ENCODE results near the gene KRT35.
A peak's percentile ranks its signal among the peaks of the same experiment; 100 is the strongest.

The KRT35 gene

GRCh38 chr17:41452281-41452680, 28.7 kb downstream of the KRT35 start:
- no peak overlapping the region for H3K27ac ChIP-seq (ENCODE audit: extremely low read depth, low read depth, low read length)
- H3K9me3 ChIP-seq (ENCODE audit: control insufficient read depth, insufficient read depth, low read depth, low read length): no peaks in the 10 kb centered on the region
- H3K36me3 ChIP-seq (ENCODE audit: control insufficient read depth in 2 of 2, insufficient read depth in 1 of 2, low read length in 2 of 2): no peaks in the 10 kb centered on the region
- no peak overlapping the region for H3K4me3 ChIP-seq (ENCODE audit: low read depth, low read length)
- ChIA-PET CTCF (interaction anchor here (1.2 to 2.2 kb wide), 2 partner anchors 48 to 211 kb away, joined by 3 to 7 read pairs; no protein-coding TSS in a partner anchor), POLR2A (no interaction called here)
- no peaks in the 10 kb centered on the region for H3K4me1 ChIP-seq (ENCODE audit: control insufficient read depth, insufficient read depth, low read length)
- no peak for TF ChIP-seq ZNF549 (tag by site-specific recombination; IDR thresholded peaks at IDR 0.05)
- no peak for TF ChIP-seq SCRT1 (tag by site-specific recombination; IDR thresholded peaks at IDR 0.05; ENCODE audit: borderline replicate concordance)

GRCh38 chr17:41451154-41451728, 29.7 kb downstream of the KRT35 start:
- CTCF ChIA-PET: interaction anchor here (0.6 to 2.2 kb wide), 4 partner anchors 47 to 215 kb away, joined by 3 to 7 read pairs (median 4); no protein-coding TSS in a partner anchor
- POLR2A ChIA-PET: no interaction called here
- Histone ChIP-seq H3K9me3 (ENCODE audit: control insufficient read depth, insufficient read depth, low read depth, low read length) (no peaks in the 10 kb centered on the region), H3K27ac (ENCODE audit: extremely low read depth, low read depth, low read length) (no peak overlapping the region), H3K4me3 (ENCODE audit: low read depth, low read length) (no peak overlapping the region), H3K4me1 (ENCODE audit: control insufficient read depth, insufficient read depth, low read length) (no peaks in the 10 kb centered on the region), H3K36me3 (ENCODE audit: control insufficient read depth in 2 of 2, insufficient read depth in 1 of 2, low read length in 2 of 2) (no peaks in the 10 kb centered on the region)
- no peak for TF ChIP-seq ZNF221 (tag by site-specific recombination; IDR thresholded peaks at IDR 0.05; ENCODE audit: borderline replicate concordance)
- no peak for TF ChIP-seq ZNF433 (tag by site-specific recombination; IDR thresholded peaks at IDR 0.05; ENCODE audit: low read depth)
- TF ChIP-seq ZNF555 (tag by site-specific recombination; conservative IDR thresholded peaks at IDR 0.05): no peak
- TF ChIP-seq GLI2 (tag by site-specific recombination; IDR thresholded peaks at IDR 0.05; ENCODE audit: borderline replicate concordance, low read depth): no peak
- TF ChIP-seq MEIS1 (CRISPR knock-in tag; IDR thresholded peaks at IDR 0.05; ENCODE audit: borderline replicate concordance): no peak
- TF ChIP-seq ZNF175 (tag by site-specific recombination; IDR thresholded peaks at IDR 0.05): no peak
- no peak for TF ChIP-seq ZFP37 (tag by site-specific recombination; IDR thresholded peaks at IDR 0.05)
- no peak for TF ChIP-seq OVOL3 (tag by site-specific recombination; IDR thresholded peaks at IDR 0.05)
- no peak for TF ChIP-seq MZF1 (tag by site-specific recombination; IDR thresholded peaks at IDR 0.05; ENCODE audit: borderline replicate concordance)
- no peak for TF ChIP-seq KLF9 (tag by site-specific recombination; IDR thresholded peaks at IDR 0.05; ENCODE audit: low read depth)
- TF ChIP-seq ZNF148 (tag by site-specific recombination; IDR thresholded peaks at IDR 0.05; ENCODE audit: borderline replicate concordance): no peak
- no peak for TF ChIP-seq SP3 (tag by site-specific recombination; IDR thresholded peaks at IDR 0.05)
- TF ChIP-seq ZNF280D (tag by site-specific recombination; IDR thresholded peaks at IDR 0.05): 0 out of 2 replicates have a peak, but pooled peaks have one; percentile 19
- no peak for TF ChIP-seq ZNF449 (tag by site-specific recombination; IDR thresholded peaks at IDR 0.05)
- TF ChIP-seq KLF16 (tag by site-specific recombination; IDR thresholded peaks at IDR 0.05): no peak
- no peak for TF ChIP-seq ELK4 (IDR thresholded peaks at IDR 0.05; ENCODE audit: borderline replicate concordance, low read depth, low read length)
- TF ChIP-seq WT1 (tag by site-specific recombination; IDR thresholded peaks at IDR 0.05): no peak
- TF ChIP-seq ZNF510 (tag by site-specific recombination; IDR thresholded peaks at IDR 0.05; ENCODE audit: insufficient replicate concordance): no peak
- no peak for TF ChIP-seq RBAK (tag by site-specific recombination; IDR thresholded peaks at IDR 0.05)
- no peak for TF ChIP-seq AEBP2 (tag by site-specific recombination; IDR thresholded peaks at IDR 0.05; ENCODE audit: borderline replicate concordance)
- TF ChIP-seq SETDB1 (IDR thresholded peaks at IDR 0.05; ENCODE audit: insufficient read length, low read length): peak; percentile 81
- 0 out of 2 replicates have a peak, but pooled peaks have one; percentile 26 for TF ChIP-seq TRIM28 (IDR thresholded peaks at IDR 0.05; ENCODE audit: borderline replicate concordance, low read length)
- no peak for TF ChIP-seq SCRT1 (tag by site-specific recombination; IDR thresholded peaks at IDR 0.05; ENCODE audit: borderline replicate concordance)
- no peak for TF ChIP-seq ZNF341 (tag by site-specific recombination; IDR thresholded peaks at IDR 0.05; ENCODE audit: low read depth)
